ENCODE results near the gene DIP2B. TPM values are rescaled to one million over a fixed set of nuclear protein-coding genes. Genes with fewer than 3 reads are reported as not detected.

DIP2B gene
- total RNA-seq, 2 experiments from 2014 or later, result 29.5 to 30.0 TPM

- Histone ChIP-seq H3K27ac (ENCODE audit: low read depth in 1 of 2, low read length in 2 of 2) (no peak overlapping the region), H3K4me3 (ENCODE audit: low read length) (no peak overlapping the region), H3K36me3 (ENCODE audit: insufficient read depth, low read length) (peaks cover 11% of the 10 kb centered on the region), H3K27me3 (ENCODE audit: control insufficient read depth in 1 of 2, insufficient read depth in 2 of 2, low read length in 2 of 2) (no peaks in the 10 kb centered on the region), H3K4me1 (ENCODE audit: insufficient read depth, low read length) (no peaks in the 10 kb centered on the region), H3K9me3 (ENCODE audit: control insufficient read depth in 1 of 2, insufficient read depth in 1 of 2, low read length in 2 of 2) (no peaks in the 10 kb centered on the region)
- no peak overlapping the region for H3K4me3 Mint-ChIP-seq
- H3K27ac Mint-ChIP-seq, result no peak overlapping the region
- ChIA-PET POLR2A (interaction anchor here (0.9 kb wide), 1 partner anchor 131 kb away, joined by 3 read pairs; no protein-coding TSS in a partner anchor), CTCF (no interaction called here)
- H3K9me3 Mint-ChIP-seq, result no peaks in the 10 kb centered on the region
- no peaks in the 10 kb centered on the region for H3K27me3 Mint-ChIP-seq
- intact Hi-C loops (cut with DNase I, micrococcal nuclease), result no loop called here
- peaks cover 24% of the 10 kb centered on the region for H3K4me1 Mint-ChIP-seq (ENCODE audit: low read depth)
- TF ChIP-seq CTCF (IDR thresholded peaks at IDR 0.05), result no peak
- no peak for ATAC-seq (ENCODE audit: poor library complexity)
- no peak for DNase-seq
- peaks cover 30% of the 10 kb centered on the region for H3K36me3 Mint-ChIP-seq (ENCODE audit: low read depth)
Measured at GRCh38 chr12:50609292-50609874, 104.6 kb downstream of the DIP2B start.

- H3K27me3 ChIP-seq (ENCODE audit: control insufficient read depth in 1 of 2, insufficient read depth in 2 of 2, low read length in 2 of 2), result no peaks in the 10 kb centered on the region
- H3K4me3 Mint-ChIP-seq, result no peak overlapping the region
- peaks cover 29% of the 10 kb centered on the region for H3K36me3 Mint-ChIP-seq (ENCODE audit: low read depth)
Measured at GRCh38 chr12:50610171-50610570, 105.4 kb downstream of the DIP2B start.

GRCh38 chr12:50611021-50611744 is 106.4 kb downstream of the DIP2B start:
- Mint-ChIP-seq H3K9me3 (no peaks in the 10 kb centered on the region), H3K4me1 (ENCODE audit: low read depth) (peaks cover 31% of the 10 kb centered on the region), H3K4me3 (no peak overlapping the region), H3K36me3 (ENCODE audit: low read depth) (peaks cover 21% of the 10 kb centered on the region), H3K27me3 (no peaks in the 10 kb centered on the region), H3K27ac (no peak overlapping the region)
- ATAC-seq (ENCODE audit: poor library complexity) (no peak), DNase-seq (no peak)
- Histone ChIP-seq H3K9me3 (ENCODE audit: control insufficient read depth in 1 of 2, insufficient read depth in 1 of 2, low read length in 2 of 2) (no peaks in the 10 kb centered on the region), H3K4me1 (ENCODE audit: insufficient read depth, low read length) (no peaks in the 10 kb centered on the region), H3K4me3 (ENCODE audit: low read length) (no peak overlapping the region), H3K36me3 (ENCODE audit: insufficient read depth, low read length) (peaks cover 9% of the 10 kb centered on the region), H3K27ac (ENCODE audit: low read depth in 1 of 2, low read length in 2 of 2) (no peak overlapping the region), H3K27me3 (ENCODE audit: control insufficient read depth in 1 of 2, insufficient read depth in 2 of 2, low read length in 2 of 2) (no peaks in the 10 kb centered on the region)
- intact Hi-C loops (cut with DNase I, micrococcal nuclease), result no loop called here
- POLR2A ChIA-PET, result no interaction called here
- CTCF ChIA-PET, result interaction anchor here (1.4 kb wide), 1 partner anchor 107 kb away, joined by 4 read pairs; the partner anchor contains the start of gene DIP2B
- TF ChIP-seq CTCF (IDR thresholded peaks at IDR 0.05), result no peak

More at GRCh38 chr12:50610171-50610570, 105.4 kb downstream of the DIP2B start:
- Mint-ChIP-seq H3K4me1 (ENCODE audit: low read depth) (peaks cover 28% of the 10 kb centered on the region), H3K9me3 (no peaks in the 10 kb centered on the region), H3K27ac (no peak overlapping the region), H3K27me3 (no peaks in the 10 kb centered on the region)
- ATAC-seq (ENCODE audit: poor library complexity), result no peak
- H3K4me1 ChIP-seq (ENCODE audit: insufficient read depth, low read length), result no peaks in the 10 kb centered on the region
- CTCF ChIA-PET, result no interaction called here
- H3K27ac ChIP-seq (ENCODE audit: low read depth in 1 of 2, low read length in 2 of 2), result no peak overlapping the region
- peaks cover 11% of the 10 kb centered on the region for H3K36me3 ChIP-seq (ENCODE audit: insufficient read depth, low read length)
- intact Hi-C loops (cut with DNase I, micrococcal nuclease), result no loop called here
- TF ChIP-seq CTCF (IDR thresholded peaks at IDR 0.05), result no peak
- H3K9me3 ChIP-seq (ENCODE audit: control insufficient read depth in 1 of 2, insufficient read depth in 1 of 2, low read length in 2 of 2), result no peaks in the 10 kb centered on the region
- no peak for DNase-seq
- H3K4me3 ChIP-seq (ENCODE audit: low read length), result no peak overlapping the region
- POLR2A ChIA-PET, result no interaction called here

Data from CD4-positive, alpha-beta T cell (primary cell).